Astrocyte (in vitro differentiated cells and primary cell): Measurements from ENCODE around the gene BMPER. TPM values are rescaled to one million over a fixed set of nuclear protein-coding genes. Genes with fewer than 3 reads are reported as not detected.

Experiments
- DNase-seq: peaks from one replicate; pipeline ENCODE4 v3.0.0-alpha.2; 2010; ENCODE audit warnings: low read depth
- FAIRE-seq: peaks from 2 replicates; lab custom pipeline; 2011; peaks lifted over from hg19 to GRCh38; lab: Jason Lieb, UNC
- H2AFZ ChIP-seq: 2 replicates; pipeline ENCODE4 v1.6.0; 2012; ENCODE audit warnings: low read depth, low read length, inconsistent platforms
- H3K27ac ChIP-seq: 2 replicates; pipeline ENCODE4 v1.5.1; 2011; ENCODE audit warnings: low read depth, low read length, inconsistent platforms
- H3K27me3 ChIP-seq: 2 replicates; pipeline ENCODE4 v1.6.0; 2011; ENCODE audit warnings: low read length, inconsistent platforms; ENCODE audit not compliant: insufficient read depth
- H3K36me3 ChIP-seq: 2 replicates; pipeline ENCODE4 v1.5.1; 2011; ENCODE audit warnings: low read length, inconsistent platforms; ENCODE audit not compliant: insufficient read depth
- H3K4me1 ChIP-seq: 2 replicates; pipeline ENCODE4 v1.5.1; 2011; ENCODE audit warnings: low read length, inconsistent platforms; ENCODE audit not compliant: insufficient read depth
- H3K4me2 ChIP-seq: 2 replicates; pipeline ENCODE4 v1.6.0; 2012; ENCODE audit warnings: low read length, inconsistent platforms
- H3K4me3 ChIP-seq: 2 replicates; pipeline ENCODE4 v1.5.1; 2011; ENCODE audit warnings: low read depth, mild to moderate bottlenecking, low read length, inconsistent platforms; ENCODE audit not compliant: insufficient read depth
- H3K79me2 ChIP-seq: 2 replicates; pipeline ENCODE4 v1.6.0; 2012; ENCODE audit warnings: mild to moderate bottlenecking, low read length, inconsistent platforms; ENCODE audit not compliant: insufficient read depth
- H3K9ac ChIP-seq: 2 replicates; pipeline ENCODE4 v1.6.0; 2012; ENCODE audit warnings: mild to moderate bottlenecking, low read length, inconsistent platforms
- H3K9me3 ChIP-seq: 2 replicates; pipeline ENCODE4 v1.5.1; 2012; ENCODE audit warnings: low read depth, mild to moderate bottlenecking, low read length, inconsistent platforms; ENCODE audit not compliant: insufficient read depth
- H4K20me1 ChIP-seq: 2 replicates; pipeline ENCODE4 v1.6.0; 2012; ENCODE audit warnings: low read length, inconsistent platforms; ENCODE audit not compliant: insufficient read depth
- H3K27ac Mint-ChIP-seq: one replicate; pipeline ENCODE4 v1.8.0; 2021; ENCODE audit warnings: mild to moderate bottlenecking, mixed read lengths; ENCODE audit not compliant: unreplicated experiment
- H3K27me3 Mint-ChIP-seq: one replicate; pipeline ENCODE4 v1.8.0; 2021; ENCODE audit warnings: low read depth, mixed read lengths; ENCODE audit not compliant: unreplicated experiment
- H3K36me3 Mint-ChIP-seq: one replicate; pipeline ENCODE4 v1.8.0; 2021; ENCODE audit warnings: low read depth, mixed read lengths; ENCODE audit not compliant: unreplicated experiment
- H3K4me1 Mint-ChIP-seq: one replicate; pipeline ENCODE4 v1.8.0; 2021; ENCODE audit warnings: low read depth, mixed read lengths; ENCODE audit not compliant: unreplicated experiment
- H3K4me3 Mint-ChIP-seq: one replicate; pipeline ENCODE4 v1.8.0; 2021; ENCODE audit warnings: mild to moderate bottlenecking, moderate library complexity, mixed read lengths; ENCODE audit not compliant: unreplicated experiment
- H3K9me3 Mint-ChIP-seq: one replicate; pipeline ENCODE4 v1.8.0; 2021; ENCODE audit warnings: mild to moderate bottlenecking, mixed read lengths; ENCODE audit not compliant: unreplicated experiment
- EZH2 ChIP-seq: IDR thresholded peaks from 2 replicates; pipeline ENCODE4 v1.6.1; 2012; ENCODE audit warnings: mild to moderate bottlenecking, low read length, inconsistent platforms; ENCODE audit not compliant: insufficient read depth
- total RNA-seq: library from RNA; stranded (reverse); gene quantifications from 2 replicates; pipeline ENCODE4 v1.2.1, GENCODE V29; 2021
- TF ChIP-seq, protein P1 (sequence below): IDR thresholded peaks from 2 replicates; pipeline ENCODE4 v1.5.1; 2011; ENCODE audit warnings: low read depth, mild to moderate bottlenecking, inconsistent platforms, low read length, moderate library complexity; ENCODE audit not compliant: insufficient read depth

The BMPER gene
- total RNA-seq, 1 donor from 2014 or later: 4.4 TPM

DNA sequence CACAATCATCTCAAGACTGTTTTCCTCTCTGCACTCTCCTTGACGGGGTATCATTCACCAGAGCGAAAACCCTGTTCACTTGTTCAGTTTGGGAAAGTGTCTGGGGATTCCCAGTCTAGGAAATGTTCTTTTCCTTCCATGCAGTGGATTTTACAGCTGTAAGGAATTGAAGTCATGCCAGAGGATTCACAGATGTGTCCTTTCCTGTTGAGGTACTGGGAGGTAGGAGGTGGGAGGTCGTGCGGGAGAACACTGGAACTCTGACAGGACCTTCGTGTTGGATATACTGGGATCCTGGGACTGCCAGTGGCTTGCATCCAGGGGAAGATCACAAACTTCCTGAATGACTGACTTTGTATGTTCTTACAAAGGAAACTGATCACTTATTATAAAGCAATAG is 185.5 kb downstream of the BMPER start:
- H3K4me3 Mint-ChIP-seq: no peak overlapping the region
- H3K4me1 Mint-ChIP-seq: peaks cover 4% of the 10 kb centered on the region
- peaks cover 2% of the 10 kb centered on the region for H3K27me3 Mint-ChIP-seq
- TF ChIP-seq, protein P1, sequence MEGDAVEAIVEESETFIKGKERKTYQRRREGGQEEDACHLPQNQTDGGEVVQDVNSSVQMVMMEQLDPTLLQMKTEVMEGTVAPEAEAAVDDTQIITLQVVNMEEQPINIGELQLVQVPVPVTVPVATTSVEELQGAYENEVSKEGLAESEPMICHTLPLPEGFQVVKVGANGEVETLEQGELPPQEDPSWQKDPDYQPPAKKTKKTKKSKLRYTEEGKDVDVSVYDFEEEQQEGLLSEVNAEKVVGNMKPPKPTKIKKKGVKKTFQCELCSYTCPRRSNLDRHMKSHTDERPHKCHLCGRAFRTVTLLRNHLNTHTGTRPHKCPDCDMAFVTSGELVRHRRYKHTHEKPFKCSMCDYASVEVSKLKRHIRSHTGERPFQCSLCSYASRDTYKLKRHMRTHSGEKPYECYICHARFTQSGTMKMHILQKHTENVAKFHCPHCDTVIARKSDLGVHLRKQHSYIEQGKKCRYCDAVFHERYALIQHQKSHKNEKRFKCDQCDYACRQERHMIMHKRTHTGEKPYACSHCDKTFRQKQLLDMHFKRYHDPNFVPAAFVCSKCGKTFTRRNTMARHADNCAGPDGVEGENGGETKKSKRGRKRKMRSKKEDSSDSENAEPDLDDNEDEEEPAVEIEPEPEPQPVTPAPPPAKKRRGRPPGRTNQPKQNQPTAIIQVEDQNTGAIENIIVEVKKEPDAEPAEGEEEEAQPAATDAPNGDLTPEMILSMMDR: no peak
- TF ChIP-seq EZH2: no peak
- Histone ChIP-seq H3K4me2 (no peak overlapping the region), H3K9me3 (no peaks in the 10 kb centered on the region), H3K36me3 (no peaks in the 10 kb centered on the region), H2AFZ (no peak overlapping the region), H3K4me3 (no peak overlapping the region), H3K79me2 (no peaks in the 10 kb centered on the region), H3K9ac (no peak overlapping the region), H3K4me1 (no peaks in the 10 kb centered on the region), H4K20me1 (no peaks in the 10 kb centered on the region), H3K27ac (no peak overlapping the region), H3K27me3 (no peaks in the 10 kb centered on the region)
- DNase-seq (no peak), FAIRE-seq (no peak)
- no peak overlapping the region for H3K27ac Mint-ChIP-seq
- peaks cover 4% of the 10 kb centered on the region for H3K9me3 Mint-ChIP-seq
- peaks cover 2% of the 10 kb centered on the region for H3K36me3 Mint-ChIP-seq

DNA sequence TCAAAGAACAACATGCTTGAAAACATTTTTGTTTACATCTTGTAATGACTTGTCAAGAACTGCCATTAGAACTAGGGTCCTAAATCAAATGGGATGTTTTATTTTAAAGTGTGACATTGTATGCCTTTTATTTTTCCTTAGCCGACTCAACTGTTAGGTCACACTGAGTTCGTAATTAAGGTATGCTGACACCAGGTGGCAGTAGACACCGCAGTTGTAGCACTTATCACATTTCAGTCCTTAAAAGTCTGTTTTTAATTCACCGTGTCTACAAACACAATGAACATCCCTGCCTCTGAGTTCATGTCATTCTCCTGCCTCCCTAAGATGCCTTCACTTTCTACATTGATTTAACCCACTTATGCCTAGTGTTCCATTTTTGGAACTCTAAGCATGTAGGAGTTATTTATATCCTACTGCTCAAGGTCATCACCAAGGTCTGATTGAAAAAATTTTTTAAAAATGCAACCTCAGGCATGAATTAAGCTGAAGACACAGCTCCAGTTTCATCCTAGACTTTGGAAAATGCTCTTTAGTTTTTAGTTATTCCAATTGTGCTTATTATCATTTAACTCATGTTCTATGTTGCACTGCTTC is 186.1 kb downstream of the BMPER start:
- no peaks in the 10 kb centered on the region for H4K20me1 ChIP-seq
- no peak overlapping the region for H2AFZ ChIP-seq
- DNase-seq: no peak
- peaks cover 4% of the 10 kb centered on the region for H3K9me3 Mint-ChIP-seq
- peaks cover 2% of the 10 kb centered on the region for H3K36me3 Mint-ChIP-seq
- TF ChIP-seq, protein P1: peak; percentile 59
- TF ChIP-seq EZH2: no peak
- no peak overlapping the region for H3K27ac ChIP-seq
- peaks cover 8% of the 10 kb centered on the region for H3K4me1 Mint-ChIP-seq
- no peaks in the 10 kb centered on the region for H3K27me3 ChIP-seq
- no peak overlapping the region for H3K4me2 ChIP-seq
- H3K27me3 Mint-ChIP-seq: peaks cover 2% of the 10 kb centered on the region
- H3K4me3 Mint-ChIP-seq: no peak overlapping the region
- peaks cover 4% of the 10 kb centered on the region for H3K4me1 ChIP-seq
- no peak overlapping the region for H3K9ac ChIP-seq
- no peak overlapping the region for H3K27ac Mint-ChIP-seq
- H3K79me2 ChIP-seq: no peaks in the 10 kb centered on the region
- no peak for FAIRE-seq
- H3K36me3 ChIP-seq: no peaks in the 10 kb centered on the region
- H3K9me3 ChIP-seq: no peaks in the 10 kb centered on the region
- no peak overlapping the region for H3K4me3 ChIP-seq

DNA sequence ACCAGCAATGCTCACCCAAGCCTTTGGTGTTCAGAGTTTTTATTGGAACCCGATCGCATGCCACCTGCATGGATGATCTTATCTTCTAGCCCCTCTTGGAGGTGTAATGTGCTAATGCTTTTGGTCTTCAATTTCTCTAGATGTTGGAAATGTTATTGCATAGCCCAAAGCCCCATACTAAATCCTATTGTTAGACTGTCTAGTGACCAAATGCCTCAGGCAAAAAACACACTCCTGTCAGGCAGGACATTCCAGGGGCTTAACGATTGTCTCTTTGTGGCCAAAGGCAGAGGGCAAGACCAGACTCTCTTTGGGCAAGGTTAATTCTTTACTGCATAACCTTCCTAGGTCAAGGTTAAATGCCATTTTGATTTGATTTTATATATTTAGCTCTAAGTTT is 187.9 kb downstream of the BMPER start:
- TF ChIP-seq, protein P1: no peak
- TF ChIP-seq EZH2: no peak
- Histone ChIP-seq H3K4me2 (no peak overlapping the region), H3K9ac (no peak overlapping the region), H3K9me3 (no peaks in the 10 kb centered on the region), H4K20me1 (no peaks in the 10 kb centered on the region), H3K4me1 (peaks cover 4% of the 10 kb centered on the region), H3K36me3 (no peaks in the 10 kb centered on the region), H3K4me3 (no peak overlapping the region), H2AFZ (no peak overlapping the region), H3K79me2 (no peaks in the 10 kb centered on the region), H3K27me3 (no peaks in the 10 kb centered on the region), H3K27ac (no peak overlapping the region)
- peaks cover 4% of the 10 kb centered on the region for H3K9me3 Mint-ChIP-seq
- FAIRE-seq: no peak
- H3K4me1 Mint-ChIP-seq: peaks cover 9% of the 10 kb centered on the region
- peaks cover 2% of the 10 kb centered on the region for H3K36me3 Mint-ChIP-seq
- no peak overlapping the region for H3K27ac Mint-ChIP-seq
- no peak for DNase-seq
- H3K4me3 Mint-ChIP-seq: no peak overlapping the region
- H3K27me3 Mint-ChIP-seq: peaks cover 2% of the 10 kb centered on the region
